CD8-positive, alpha-beta memory T cell (primary cell): ENCODE data around the gene WDR82. TPM values are rescaled to one million over a fixed set of nuclear protein-coding genes. Genes with fewer than 3 reads are reported as not detected.

ENCODE experiments used
- CTCF ChIA-PET: fragments of 350-600 bp; sonication (Branson Sonifier 250); formaldehyde crosslinking; loops from one replicate; lab custom pipeline; 2021; ENCODE audit warnings: antibody characterized with exemption; lab: Charles Lee
- POLR2A ChIA-PET: fragments of 350-600 bp; sonication (Branson Sonifier 250); formaldehyde crosslinking; loops from one replicate; lab custom pipeline; 2021; ENCODE audit warnings: antibody characterized with exemption; lab: Charles Lee
- DNase-seq, 5 donors: peaks; one replicate each; pipeline versions ENCODE4 v3.0.0 to v3.0.0-alpha.2; 2020 to 2022; ENCODE audit warnings: mixed read lengths in 1 of 5
- H3K27ac ChIP-seq: one replicate; pipeline ENCODE4 v1.7.0; 2013; ENCODE audit warnings: low read depth, mild to moderate bottlenecking, low read length, moderate library complexity
- H3K27me3 ChIP-seq: 2 replicates; pipeline ENCODE4 v1.7.0; 2013; ENCODE audit warnings: low read length, mild to moderate bottlenecking; ENCODE audit not compliant: insufficient read depth, poor library complexity, severe bottlenecking
- H3K36me3 ChIP-seq: 2 replicates; pipeline ENCODE4 v1.7.0; 2013; ENCODE audit warnings: mild to moderate bottlenecking, low read length, moderate library complexity; ENCODE audit not compliant: insufficient read depth
- H3K4me1 ChIP-seq: 2 replicates; pipeline ENCODE4 v1.7.0; 2013; ENCODE audit warnings: mild to moderate bottlenecking, low read length, moderate library complexity; ENCODE audit not compliant: insufficient read depth
- H3K4me3 ChIP-seq: 2 replicates; pipeline ENCODE4 v1.7.0; 2013; ENCODE audit warnings: mild to moderate bottlenecking, low read length
- H3K9me3 ChIP-seq: 2 replicates; pipeline ENCODE4 v1.7.0; 2013; ENCODE audit warnings: mild to moderate bottlenecking, low read length
- H3K27ac Mint-ChIP-seq, 8 donors: one replicate each; pipeline ENCODE4 v1.8.0; 2020 to 2021; ENCODE audit warnings: mixed read lengths in 8 of 8, mild to moderate bottlenecking in 6 of 8, inconsistent platforms in 3 of 8, moderate library complexity in 3 of 8
- H3K27me3 Mint-ChIP-seq, 2 donors: one replicate each; pipeline ENCODE4 v1.8.0; 2020 to 2021; ENCODE audit warnings: mixed read lengths in 2 of 2, mild to moderate bottlenecking in 1 of 2, moderate library complexity in 1 of 2
- H3K36me3 Mint-ChIP-seq, 3 donors: one replicate each; pipeline ENCODE4 v1.8.0; 2020 to 2021; ENCODE audit warnings: mixed read lengths in 3 of 3, inconsistent platforms in 1 of 3, mild to moderate bottlenecking in 1 of 3
- H3K4me1 Mint-ChIP-seq, 3 donors: one replicate each; pipeline ENCODE4 v1.8.0; 2020 to 2021; ENCODE audit warnings: mixed read lengths in 3 of 3, inconsistent platforms in 1 of 3, mild to moderate bottlenecking in 1 of 3
- H3K4me3 Mint-ChIP-seq, 7 donors: one replicate each; pipeline ENCODE4 v1.8.0; 2020 to 2021; ENCODE audit warnings: mixed read lengths in 7 of 7, mild to moderate bottlenecking in 6 of 7, moderate library complexity in 4 of 7, inconsistent platforms in 2 of 7
- H3K9me3 Mint-ChIP-seq, 5 donors: one replicate each; pipeline ENCODE4 v1.8.0; 2020 to 2022; ENCODE audit warnings: mixed read lengths in 5 of 5, mild to moderate bottlenecking in 3 of 5, moderate library complexity in 2 of 5, inconsistent platforms in 1 of 5
- polyA plus RNA-seq: library from polyadenylated mRNA; unstranded; fragments of 300-500 nt; fragmentation: Illumina TruSeq; gene quantifications from one replicate; pipeline ENCODE4 v1.2.3, GENCODE V29; 2021
- total RNA-seq, 2 experiments: library from RNA; stranded (reverse); gene quantifications; one replicate each; pipeline ENCODE4 v1.2.3, GENCODE V29; 2021

WDR82 gene
- total and polyA plus RNA-seq, 3 experiments from 2014 or later, result 133 to 140 (median 133) TPM

DNA sequence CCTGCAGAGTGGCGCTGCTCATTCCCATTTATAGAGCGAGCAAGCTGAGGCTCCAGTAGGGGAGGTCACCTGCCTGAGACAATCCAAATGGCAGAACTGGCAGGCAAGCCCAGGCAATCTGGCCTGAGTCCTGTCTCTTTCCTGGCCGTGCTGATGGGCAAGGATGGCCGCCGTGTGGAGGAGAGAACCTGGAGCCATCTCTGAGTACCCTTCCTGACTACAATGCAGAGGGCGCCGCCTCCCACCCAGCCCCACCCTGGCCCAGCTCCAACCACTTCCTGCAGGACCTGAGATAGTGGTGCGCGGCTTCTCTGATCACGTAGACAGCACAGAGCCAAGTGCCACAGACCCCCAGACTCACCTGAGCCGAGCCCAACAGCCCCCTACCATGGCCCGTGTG, 60.0 kb downstream of the WDR82 start:
- H3K4me3 Mint-ChIP-seq, result peak overlapping the region; percentile 1 to 85 (median 70)
- peak in 3 of 5 donors; percentile 27 to 58 (median 31) for DNase-seq
- CTCF ChIA-PET, result interaction anchor here (1.1 to 9.2 kb wide), 7 partner anchors 9 to 230 kb away, joined by 3 to 111 read pairs (median 3); no protein-coding TSS in a partner anchor

DNA sequence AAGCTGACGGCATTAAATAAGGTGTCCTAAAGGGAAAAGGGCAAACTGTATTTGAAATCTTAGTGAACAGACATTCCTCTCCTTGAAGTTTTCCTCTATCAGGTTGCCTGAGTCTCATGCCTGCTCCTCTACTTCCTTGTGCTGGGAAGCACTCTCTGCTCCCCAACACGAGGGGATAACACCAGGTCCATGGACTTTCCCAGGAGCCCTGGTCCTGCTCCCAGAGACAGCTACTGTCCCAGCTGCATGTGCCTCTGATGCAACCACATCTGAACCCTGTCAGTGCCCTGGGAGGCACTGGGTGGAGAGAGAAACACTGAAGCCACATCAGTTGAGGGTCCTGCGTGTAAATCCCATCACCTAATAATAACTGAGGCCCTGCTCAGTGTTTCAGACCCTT, 60.4 kb downstream of the WDR82 start:
- no peaks in the 10 kb centered on the region for H3K27me3 Mint-ChIP-seq
- peaks cover 69% of the 10 kb centered on the region for H3K4me1 ChIP-seq
- H3K27ac ChIP-seq, result peak overlapping the region; percentile 12
- no peaks in the 10 kb centered on the region for H3K9me3 ChIP-seq
- H3K36me3 Mint-ChIP-seq, result peaks cover 11 to 31% (median 17%) of the 10 kb centered on the region in 3 donors
- peaks cover 8% of the 10 kb centered on the region for H3K36me3 ChIP-seq
- no peaks in the 10 kb centered on the region for H3K9me3 Mint-ChIP-seq
- DNase-seq, result no peak
- CTCF ChIA-PET, result interaction anchor here (1.1 to 9.2 kb wide), 6 partner anchors 9 to 231 kb away, joined by 3 to 111 read pairs (median 4); no protein-coding TSS in a partner anchor
- POLR2A ChIA-PET, result interaction anchor here (0.5 to 0.8 kb wide), 2 partner anchors 21 to 828 kb away, joined by 3 to 4 read pairs; partner anchors contain the start of gene SFMBT1
- peak overlapping the region; percentile 1 to 85 (median 70) for H3K4me3 Mint-ChIP-seq
- H3K27ac Mint-ChIP-seq, result peak overlapping the region; percentile 83 to 95 (median 91)
- H3K4me3 ChIP-seq, result peak overlapping the region; percentile 23
- H3K4me1 Mint-ChIP-seq, result peaks cover 67 to 79% (median 76%) of the 10 kb centered on the region in 3 donors
- H3K27me3 ChIP-seq, result no peaks in the 10 kb centered on the region

More for the DNA sequence above, 60.0 kb downstream of the WDR82 start:
- Histone ChIP-seq H3K36me3 (peaks cover 4% of the 10 kb centered on the region), H3K27ac (peak overlapping the region; percentile 39), H3K9me3 (no peaks in the 10 kb centered on the region), H3K4me1 (peaks cover 73% of the 10 kb centered on the region), H3K27me3 (no peaks in the 10 kb centered on the region), H3K4me3 (peak overlapping the region; percentile 23)
- peaks cover 10 to 28% (median 15%) of the 10 kb centered on the region in 3 donors for H3K36me3 Mint-ChIP-seq
- peaks cover 70 to 84% (median 79%) of the 10 kb centered on the region in 3 donors for H3K4me1 Mint-ChIP-seq
- POLR2A ChIA-PET, result interaction anchor here (0.5 to 0.8 kb wide), 2 partner anchors 21 to 828 kb away, joined by 3 to 4 read pairs; partner anchors contain the start of gene SFMBT1
- H3K27me3 Mint-ChIP-seq, result no peaks in the 10 kb centered on the region
- peak overlapping the region; percentile 83 to 95 (median 91) for H3K27ac Mint-ChIP-seq
- H3K9me3 Mint-ChIP-seq, result no peaks in the 10 kb centered on the region

DNA sequence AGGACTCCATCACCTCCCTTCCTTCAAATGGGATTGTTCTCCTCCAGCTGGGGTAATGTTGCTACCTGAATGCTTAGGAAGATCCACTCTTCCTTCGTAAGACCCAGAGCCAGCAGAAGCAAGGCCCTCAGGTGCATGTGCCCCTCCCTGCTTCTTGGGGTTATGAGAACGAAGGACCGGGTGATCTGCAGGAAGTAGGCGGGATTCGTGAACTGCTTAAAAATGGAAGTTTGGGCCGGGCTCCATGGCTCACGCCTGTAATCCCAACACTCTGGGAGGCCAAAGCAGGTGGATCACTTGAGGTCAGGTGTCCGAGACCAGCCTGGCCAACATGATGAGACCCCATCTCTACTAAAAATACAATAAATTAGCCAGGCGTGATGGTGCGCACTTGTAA, 61.0 kb downstream of the WDR82 start:
- DNase-seq, result no peak
- Mint-ChIP-seq H3K4me3 (peak overlapping the region; percentile 1 to 85 (median 70)), H3K9me3 (no peaks in the 10 kb centered on the region)

DNA sequence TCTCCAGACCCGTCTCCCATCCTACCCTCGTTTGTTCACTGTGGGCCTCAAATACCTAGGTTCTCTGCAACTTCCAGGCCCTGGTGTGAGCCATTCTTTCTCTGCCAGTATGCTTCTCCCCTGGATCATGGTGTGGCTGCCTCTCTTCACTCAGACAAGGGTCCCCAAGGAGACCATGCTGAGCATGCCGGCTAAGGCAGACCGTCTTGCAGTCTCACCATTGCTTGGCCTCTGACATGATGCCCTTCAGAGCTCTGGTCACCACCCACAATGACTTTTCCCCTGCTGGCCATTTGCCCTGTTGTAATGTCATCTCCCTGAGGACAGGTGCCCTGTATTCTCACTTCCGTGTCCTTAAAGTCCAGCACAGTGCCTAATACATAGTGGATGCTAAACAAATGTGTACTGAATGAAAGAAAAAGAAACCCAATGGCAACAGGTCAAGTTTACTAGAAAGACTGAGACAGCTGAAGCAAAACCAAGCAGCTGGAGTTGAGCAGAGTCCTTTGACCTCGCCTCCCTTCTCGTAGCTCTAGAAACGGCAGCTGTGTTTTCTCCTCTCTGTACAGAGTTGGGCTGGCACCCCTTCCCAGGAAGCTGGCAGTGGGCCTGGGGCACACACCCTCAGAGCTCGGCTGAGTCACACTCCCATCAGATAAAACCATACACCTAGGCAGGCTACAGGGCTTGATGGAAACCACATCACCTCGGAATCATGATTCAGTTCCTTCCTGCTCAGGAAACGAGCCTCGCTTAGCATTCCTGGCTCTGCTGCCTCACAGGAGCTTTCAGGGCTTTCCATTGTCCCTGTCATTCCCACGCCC, 61.7 kb downstream of the WDR82 start:
- H3K4me3 Mint-ChIP-seq, result peak overlapping the region; percentile 1 to 85 (median 70)
- ChIA-PET POLR2A (interaction anchor here (0.8 to 1.0 kb wide), 2 partner anchors 8 to 28 kb away, joined by 3 read pairs; partner anchors contain the start of gene PPM1M), CTCF (interaction anchor here (1.0 to 9.2 kb wide), 5 partner anchors 10 to 122 kb away, joined by 3 to 111 read pairs (median 6); no protein-coding TSS in a partner anchor)
- Histone ChIP-seq H3K36me3 (peaks cover 17% of the 10 kb centered on the region), H3K27me3 (no peaks in the 10 kb centered on the region), H3K4me3 (peak overlapping the region; percentile 24), H3K4me1 (peaks cover 57% of the 10 kb centered on the region), H3K9me3 (no peaks in the 10 kb centered on the region), H3K27ac (no peak overlapping the region)
- DNase-seq, result peak in 3 of 5 donors; percentile 40 to 72 (median 42)
- H3K27ac Mint-ChIP-seq, result peak overlapping the region; percentile 83 to 95 (median 92)
- no peaks in the 10 kb centered on the region for H3K27me3 Mint-ChIP-seq
- peaks cover 55 to 67% (median 65%) of the 10 kb centered on the region in 3 donors for H3K4me1 Mint-ChIP-seq
- H3K9me3 Mint-ChIP-seq, result no peaks in the 10 kb centered on the region
- H3K36me3 Mint-ChIP-seq, result peaks cover 15 to 43% (median 26%) of the 10 kb centered on the region in 3 donors

More for the DNA sequence above, 61.0 kb downstream of the WDR82 start:
- peak overlapping the region; percentile 24 for H3K4me3 ChIP-seq
- H3K4me1 ChIP-seq, result peaks cover 63% of the 10 kb centered on the region
- H3K27ac Mint-ChIP-seq, result peak overlapping the region; percentile 83 to 95 (median 91)
- no peaks in the 10 kb centered on the region for H3K9me3 ChIP-seq
- H3K27me3 ChIP-seq, result no peaks in the 10 kb centered on the region
- H3K27ac ChIP-seq, result no peak overlapping the region
- ChIA-PET POLR2A (interaction anchor here (0.8 to 1.0 kb wide), 2 partner anchors 9 to 28 kb away, joined by 3 read pairs; partner anchors contain the start of gene PPM1M), CTCF (interaction anchor here (1.1 to 9.2 kb wide), 5 partner anchors 10 to 221 kb away, joined by 3 to 111 read pairs (median 6); no protein-coding TSS in a partner anchor)
- H3K36me3 Mint-ChIP-seq, result peaks cover 11 to 37% (median 21%) of the 10 kb centered on the region in 3 donors
- H3K36me3 ChIP-seq, result peaks cover 12% of the 10 kb centered on the region
- no peaks in the 10 kb centered on the region for H3K27me3 Mint-ChIP-seq
- peaks cover 61 to 73% (median 71%) of the 10 kb centered on the region in 3 donors for H3K4me1 Mint-ChIP-seq

DNA sequence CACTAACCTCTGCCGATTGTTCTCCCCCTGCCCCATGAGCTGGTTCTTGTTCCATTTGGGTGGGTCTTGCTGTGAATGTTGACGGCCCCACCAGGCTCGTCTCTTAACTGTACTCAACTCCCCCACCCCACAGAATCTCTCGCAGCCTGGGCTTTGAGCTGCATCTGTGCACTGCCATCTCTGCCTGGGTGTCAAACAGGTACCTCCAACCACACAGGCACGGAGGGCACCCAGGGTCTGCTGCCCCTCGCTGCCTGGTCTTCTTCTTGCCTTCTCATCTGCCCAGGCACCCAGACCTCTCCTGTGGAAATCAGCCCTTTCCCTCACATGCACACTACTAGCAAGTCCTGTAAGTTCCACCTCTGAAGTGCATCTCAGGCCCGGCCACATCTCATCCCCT, 63.1 kb downstream of the WDR82 start:
- Mint-ChIP-seq H3K9me3 (no peaks in the 10 kb centered on the region), H3K27ac (peak overlapping the region; percentile 15 to 95 (median 82)), H3K27me3 (no peaks in the 10 kb centered on the region), H3K36me3 (peaks cover 15 to 57% (median 26%) of the 10 kb centered on the region in 3 donors), H3K4me3 (no peak overlapping the region), H3K4me1 (peaks cover 46 to 54% (median 53%) of the 10 kb centered on the region in 3 donors)
- ChIA-PET POLR2A (no interaction called here), CTCF (interaction anchor here (9.2 kb wide), 1 partner anchor 15 kb away, joined by 106 read pairs; no protein-coding TSS in a partner anchor)
- no peak overlapping the region for H3K27ac ChIP-seq
- H3K4me3 ChIP-seq, result no peak overlapping the region
- H3K27me3 ChIP-seq, result no peaks in the 10 kb centered on the region
- no peaks in the 10 kb centered on the region for H3K9me3 ChIP-seq
- peaks cover 31% of the 10 kb centered on the region for H3K36me3 ChIP-seq
- H3K4me1 ChIP-seq, result peaks cover 42% of the 10 kb centered on the region
- DNase-seq, result no peak

DNA sequence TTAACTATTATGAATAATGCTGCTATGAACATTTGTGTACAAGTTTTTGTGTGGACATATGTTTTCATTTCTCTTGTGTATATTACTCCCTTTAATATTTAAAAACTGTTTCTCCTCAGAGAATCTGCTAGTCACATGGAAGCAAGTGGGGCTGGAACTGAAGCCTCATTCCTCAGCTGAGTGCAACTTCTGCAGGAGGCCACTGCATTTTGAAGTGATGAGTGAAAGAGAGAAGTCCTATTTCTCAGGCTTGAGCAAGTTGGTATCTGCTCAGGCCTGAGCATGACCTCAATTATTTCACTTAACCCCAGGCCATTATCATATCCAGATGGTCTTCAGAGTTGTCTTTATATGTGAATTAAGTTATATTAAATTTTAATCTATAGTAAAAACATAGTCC, 64.5 kb downstream of the WDR82 start:
- Mint-ChIP-seq H3K36me3 (peaks cover 15 to 72% (median 29%) of the 10 kb centered on the region in 3 donors), H3K4me1 (peaks cover 34 to 40% (median 38%) of the 10 kb centered on the region in 3 donors), H3K27ac (peak overlapping the region in 4 of 8 donors; percentile 49 to 88 (median 67)), H3K27me3 (no peaks in the 10 kb centered on the region), H3K4me3 (no peak overlapping the region), H3K9me3 (no peaks in the 10 kb centered on the region)
- Histone ChIP-seq H3K9me3 (no peaks in the 10 kb centered on the region), H3K4me3 (no peak overlapping the region), H3K36me3 (peaks cover 44% of the 10 kb centered on the region), H3K27ac (no peak overlapping the region), H3K4me1 (peaks cover 28% of the 10 kb centered on the region), H3K27me3 (no peaks in the 10 kb centered on the region)
- CTCF ChIA-PET, result no interaction called here
- DNase-seq, result no peak
- POLR2A ChIA-PET, result no interaction called here

DNA sequence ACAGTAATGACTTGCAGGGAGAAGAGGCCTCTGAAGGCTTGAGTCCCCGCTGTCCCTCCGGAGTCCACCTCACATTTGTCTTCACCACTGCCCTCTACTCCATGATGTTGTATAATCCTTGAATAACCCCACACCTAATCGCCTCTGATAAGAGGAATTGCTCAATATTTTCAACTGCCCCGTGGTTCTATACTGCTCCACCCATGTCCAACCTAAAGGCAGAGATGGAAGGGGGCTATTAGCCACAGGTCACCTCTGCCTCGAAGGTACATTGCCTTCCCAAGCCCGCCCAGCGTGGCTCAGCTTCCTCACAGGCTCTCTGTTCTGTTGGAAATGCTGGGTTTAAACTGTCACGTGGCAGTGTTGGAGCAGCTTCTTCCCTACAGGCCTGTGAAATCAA, 65.4 kb downstream of the WDR82 start:
- H3K4me3 ChIP-seq, result no peak overlapping the region
- DNase-seq, result no peak
- H3K9me3 ChIP-seq, result no peaks in the 10 kb centered on the region
- no peaks in the 10 kb centered on the region for H3K27me3 Mint-ChIP-seq
- no peaks in the 10 kb centered on the region for H3K9me3 Mint-ChIP-seq
- peaks cover 53% of the 10 kb centered on the region for H3K36me3 ChIP-seq
- H3K36me3 Mint-ChIP-seq, result peaks cover 18 to 81% (median 31%) of the 10 kb centered on the region in 3 donors
- H3K27ac ChIP-seq, result no peak overlapping the region
- ChIA-PET POLR2A (no interaction called here), CTCF (interaction anchor here (1.7 to 4.4 kb wide), 2 partner anchors 7 to 19 kb away, joined by 9 to 25 read pairs; no protein-coding TSS in a partner anchor)
- no peaks in the 10 kb centered on the region for H3K27me3 ChIP-seq
- H3K4me1 ChIP-seq, result peaks cover 19% of the 10 kb centered on the region
- peak overlapping the region in 2 of 8 donors; percentile 49 to 67 for H3K27ac Mint-ChIP-seq
- H3K4me1 Mint-ChIP-seq, result peaks cover 26 to 31% (median 29%) of the 10 kb centered on the region in 3 donors
- no peak overlapping the region for H3K4me3 Mint-ChIP-seq
